A549 (cell line): ENCODE data around the gene RAB14. TPM values are rescaled to one million over a fixed set of nuclear protein-coding genes. Genes with fewer than 3 reads are reported as not detected.

Experiments used
- ATAC-seq, 2 experiments: fragments of 200-7000 bp in 1 of 2; fragments of >200 bp in 1 of 2; cut with Nextera tagmentation in 1 of 2; cut with Tn5 transposase in 1 of 2; 3 replicates each; pipeline versions ENCODE4 v1.8.0 to v1.9.1; 2018 to 2020; ENCODE audit warnings: mild to moderate bottlenecking in 1 of 2, moderate library complexity in 1 of 2
- CTCF ChIA-PET: fragments of 300-600 bp; sonication (Branson Sonifier 250); formaldehyde crosslinking; extraction: SDS; loops from one replicate; lab custom pipeline; 2021; ENCODE audit warnings: antibody characterized with exemption, inconsistent platforms; lab: Yijun Ruan, JAX
- POLR2A ChIA-PET: fragments of 350-600 bp; formaldehyde crosslinking; extraction: SDS; loops from one replicate; lab custom pipeline; 2021; ENCODE audit warnings: antibody characterized with exemption, inconsistent platforms; lab: Yijun Ruan, JAX
- DNase-seq, 2 experiments: peaks; one replicate each; pipeline versions ENCODE4 v3.0.0 to v3.0.0-alpha.2; 2011 to 2016; ENCODE audit warnings: low read depth in 1 of 2, low spot score in 1 of 2
- FAIRE-seq: peaks from 2 replicates; lab custom pipeline; 2011; peaks lifted over from hg19 to GRCh38; lab: Jason Lieb, UNC
- H3K27ac ChIP-seq, 2 experiments: fragments of >200 bp; sonication (Bioruptor Twin); formaldehyde crosslinking; 3 replicates each; pipeline ENCODE4 v1.5.1; 2016 to 2017
- H3K4me1 ChIP-seq: fragments of >200 bp; sonication (Bioruptor Twin); formaldehyde crosslinking; 3 replicates; pipeline ENCODE4 v1.6.1; 2016
- H3K4me2 ChIP-seq: fragments of >200 bp; sonication (Bioruptor Twin); formaldehyde crosslinking; 3 replicates; pipeline ENCODE4 v1.6.1; 2016
- H3K4me3 ChIP-seq: fragments of >200 bp; sonication (Bioruptor Twin); formaldehyde crosslinking; 3 replicates; pipeline ENCODE4 v1.5.1; 2016
- H3K9me3 ChIP-seq: fragments of >200 bp; sonication (Bioruptor Twin); formaldehyde crosslinking; 3 replicates; pipeline ENCODE4 v1.6.1; 2016
- CBX2 ChIP-seq: fragments of 200-600 bp; sonication (generic); IDR thresholded peaks from 2 replicates; pipeline ENCODE4 v1.6.1; 2016; ENCODE audit warnings: low read depth, mild to moderate bottlenecking, borderline replicate concordance
- CEBPB ChIP-seq, 2 experiments: fragments of >200 bp in 1 of 2; sonication (Bioruptor Twin) in 1 of 2; formaldehyde crosslinking in 1 of 2; IDR thresholded peaks; 2 replicates each; pipeline ENCODE4 v1.6.1; 2012 to 2016
- CHD4 ChIP-seq: fragments of 200-600 bp; sonication (generic); IDR thresholded peaks from 2 replicates; pipeline ENCODE4 v1.6.1; 2016; ENCODE audit warnings: antibody characterized with exemption, mild to moderate bottlenecking, borderline replicate concordance
- HES2 ChIP-seq: fragments of >200 bp; sonication (Bioruptor Twin); formaldehyde crosslinking; IDR thresholded peaks from 2 replicates; pipeline ENCODE4 v1.6.1; 2016
- HOXB5 ChIP-seq: fragments of 250-450 bp; sonication (Bioruptor Pico); IDR thresholded peaks from 2 replicates; pipeline ENCODE4 v1.5.0; 2020; ENCODE audit warnings: mild to moderate bottlenecking, moderate library complexity
- JUNB ChIP-seq: fragments of >200 bp; sonication (Bioruptor Twin); formaldehyde crosslinking; IDR thresholded peaks from 2 replicates; pipeline ENCODE4 v1.6.1; 2016
- KDM5A ChIP-seq: fragments of 200-600 bp; sonication (generic); IDR thresholded peaks from 2 replicates; pipeline ENCODE4 v1.6.1; 2016; ENCODE audit warnings: antibody characterized with exemption, mild to moderate bottlenecking
- MAFK ChIP-seq: fragments of 450-650 bp; IDR thresholded peaks from 2 replicates; pipeline ENCODE4 v1.6.1; 2014; ENCODE audit not compliant: partially characterized antibody
- MAZ ChIP-seq: fragments of 150-350 bp; IDR thresholded peaks from 2 replicates; pipeline ENCODE4 v1.6.1; 2014; ENCODE audit warnings: antibody characterized with exemption, low read depth, low read length, borderline replicate concordance
- NFE2L2 ChIP-seq: fragments of 150-350 bp; conservative IDR thresholded peaks from 2 replicates; pipeline ENCODE4 v1.6.1; 2014; ENCODE audit warnings: low read length
- SREBF2 ChIP-seq: fragments of 450-650 bp; IDR thresholded peaks from 2 replicates; pipeline ENCODE4 v1.6.1; 2014; ENCODE audit warnings: mild to moderate bottlenecking, moderate library complexity
- TFCP2L1 ChIP-seq: fragments of 250-450 bp; sonication (Bioruptor Pico); IDR thresholded peaks from 2 replicates; pipeline ENCODE4 v1.5.0; 2021; ENCODE audit warnings: mild to moderate bottlenecking
- TP53 ChIP-seq: fragments of 250-450 bp; sonication (Bioruptor Pico); IDR thresholded peaks from 2 replicates; pipeline ENCODE4 v1.5.0; 2021; ENCODE audit warnings: mild to moderate bottlenecking, moderate library complexity
- ZFP36 ChIP-seq: fragments of 450-650 bp; IDR thresholded peaks from 2 replicates; pipeline ENCODE4 v1.6.1; 2014; ENCODE audit warnings: borderline replicate concordance; ENCODE audit not compliant: partially characterized antibody
- ZNF302 ChIP-seq: fragments of 250-450 bp; sonication (Bioruptor Pico); IDR thresholded peaks from 2 replicates; pipeline ENCODE4 v1.9.0; 2021; ENCODE audit warnings: inconsistent platforms, mild to moderate bottlenecking, moderate library complexity
- WGBS: methylation state at CpG from one replicate; pipeline ENCODE4 v1.1.6; 2017; ENCODE audit errors: missing lambda C conversion rate; 5-methylcytosine and 5-hydroxymethylcytosine counted together
- polyA plus RNA-seq, 4 experiments: library from polyadenylated mRNA; depleted of rRNA in 3 of 4; stranded (reverse); fragments of >200 nt; fragmentation: RNase III in 1 of 4; extraction: RNeasy Plus Mini Kit Qiagen cat#74134 plus additional on column Dnase treatment in 1 of 4; gene quantifications; 2 replicates in 3 of 4; 3 replicates in 1 of 4; pipeline ENCODE4 v1.2.3, GENCODE V29; 2011 to 2017
- TF ChIP-seq, protein P1 (sequence below): fragments of 250-450 bp; sonication (Bioruptor Pico); IDR thresholded peaks from 2 replicates; pipeline ENCODE4 v1.5.0; 2021; ENCODE audit warnings: mild to moderate bottlenecking, moderate library complexity, borderline replicate concordance
- TF ChIP-seq, protein P2 (sequence below): IDR thresholded peaks from 2 replicates; pipeline ENCODE4 v1.6.1; 2012

RAB14 gene
- polyA plus RNA-seq, 2 of the 4 experiments (the other 2 are of a cell fraction), result 38.4 to 54.1 TPM

DNA sequence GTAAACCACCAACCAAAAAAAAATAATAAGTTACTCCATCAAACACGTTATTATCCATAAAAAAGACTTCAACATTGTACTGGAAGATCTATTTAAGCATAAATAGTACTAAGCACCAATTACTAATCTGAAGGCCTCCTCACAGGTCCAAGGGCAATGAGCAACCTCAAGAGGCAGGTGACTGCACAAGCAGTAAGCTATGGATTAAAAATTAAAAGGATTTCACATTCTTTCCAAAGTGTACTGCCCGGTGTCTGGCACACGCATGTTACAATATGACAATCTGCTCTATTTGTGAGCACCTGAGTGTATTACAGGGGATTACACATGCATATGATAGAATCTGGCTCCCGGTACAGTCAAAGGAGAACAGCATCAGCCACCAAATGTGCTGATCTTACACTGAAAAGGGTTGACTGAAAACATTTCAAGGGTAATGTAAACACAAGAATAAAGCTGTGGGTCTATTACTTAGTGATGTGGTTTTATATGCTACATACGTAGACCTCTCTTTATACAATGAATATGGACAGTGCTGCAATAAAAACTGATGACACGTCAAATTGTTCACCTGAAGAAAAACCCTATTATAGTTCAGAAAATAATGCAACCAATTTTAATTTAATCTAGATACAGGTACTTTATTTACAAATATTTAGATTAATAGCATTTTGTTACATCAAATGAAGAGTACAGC lies 22.8 kb downstream of the RAB14 start:
- Histone ChIP-seq H3K27ac (no peak overlapping the region), H3K4me2 (peak overlapping the region; percentile 51; the same call in 2 of the 3 replicates), H3K9me3 (no peaks in the 10 kb centered on the region), H3K4me3 (no peak overlapping the region), H3K4me1 (peaks cover 41% of the 10 kb centered on the region)
- no peak for FAIRE-seq
- WGBS, result 80% methylated on average over 6 of the region's 6 CpGs
- TF ChIP-seq ZFP36, result no peak
- peak; percentile 94 for TF ChIP-seq MAFK
- TF ChIP-seq, protein P1, sequence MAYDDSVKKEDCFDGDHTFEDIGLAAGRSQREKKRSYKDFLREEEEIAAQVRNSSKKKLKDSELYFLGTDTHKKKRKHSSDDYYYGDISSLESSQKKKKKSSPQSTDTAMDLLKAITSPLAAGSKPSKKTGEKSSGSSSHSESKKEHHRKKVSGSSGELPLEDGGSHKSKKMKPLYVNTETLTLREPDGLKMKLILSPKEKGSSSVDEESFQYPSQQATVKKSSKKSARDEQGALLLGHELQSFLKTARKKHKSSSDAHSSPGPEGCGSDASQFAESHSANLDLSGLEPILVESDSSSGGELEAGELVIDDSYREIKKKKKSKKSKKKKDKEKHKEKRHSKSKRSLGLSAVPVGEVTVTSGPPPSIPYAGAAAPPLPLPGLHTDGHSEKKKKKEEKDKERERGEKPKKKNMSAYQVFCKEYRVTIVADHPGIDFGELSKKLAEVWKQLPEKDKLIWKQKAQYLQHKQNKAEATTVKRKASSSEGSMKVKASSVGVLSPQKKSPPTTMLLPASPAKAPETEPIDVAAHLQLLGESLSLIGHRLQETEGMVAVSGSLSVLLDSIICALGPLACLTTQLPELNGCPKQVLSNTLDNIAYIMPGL (CRISPR knock-in tag), result no peak
- ATAC-seq, result no peak
- POLR2A ChIA-PET, result no interaction called here
- no peak for DNase-seq
- CTCF ChIA-PET, result interaction anchor here (0.8 to 1.1 kb wide), 2 partner anchors 10 to 34 kb away, joined by 3 to 4 read pairs; no protein-coding TSS in a partner anchor

GRCh38 chr9:121173501-121173900 lies 28.2 kb downstream of the RAB14 start:
- no peak overlapping the region for H3K4me2 ChIP-seq
- no peak for TF ChIP-seq HOXB5 (CRISPR knock-in tag)
- TF ChIP-seq MAFK, result no peak
- TF ChIP-seq, all 56 proteins: peak for 0
- 92% methylated on average over 7 of the region's 7 CpGs for WGBS
- CTCF ChIA-PET, result interaction anchor here (0.8 to 1.2 kb wide), 2 partner anchors 11 to 48 kb away, joined by 3 to 4 read pairs; no protein-coding TSS in a partner anchor
- Histone ChIP-seq H3K4me1 (peaks cover 1% of the 10 kb centered on the region; the same call in 1 of the 3 replicates), H3K4me3 (no peak overlapping the region), H3K27ac (no peak overlapping the region), H3K9me3 (no peaks in the 10 kb centered on the region)
- FAIRE-seq, result no peak
- ATAC-seq, result no peak
- POLR2A ChIA-PET, result interaction anchor here (1.1 kb wide), 1 partner anchor 28 kb away, joined by 3 read pairs; the partner anchor contains the start of gene RAB14
- no peak for DNase-seq

DNA sequence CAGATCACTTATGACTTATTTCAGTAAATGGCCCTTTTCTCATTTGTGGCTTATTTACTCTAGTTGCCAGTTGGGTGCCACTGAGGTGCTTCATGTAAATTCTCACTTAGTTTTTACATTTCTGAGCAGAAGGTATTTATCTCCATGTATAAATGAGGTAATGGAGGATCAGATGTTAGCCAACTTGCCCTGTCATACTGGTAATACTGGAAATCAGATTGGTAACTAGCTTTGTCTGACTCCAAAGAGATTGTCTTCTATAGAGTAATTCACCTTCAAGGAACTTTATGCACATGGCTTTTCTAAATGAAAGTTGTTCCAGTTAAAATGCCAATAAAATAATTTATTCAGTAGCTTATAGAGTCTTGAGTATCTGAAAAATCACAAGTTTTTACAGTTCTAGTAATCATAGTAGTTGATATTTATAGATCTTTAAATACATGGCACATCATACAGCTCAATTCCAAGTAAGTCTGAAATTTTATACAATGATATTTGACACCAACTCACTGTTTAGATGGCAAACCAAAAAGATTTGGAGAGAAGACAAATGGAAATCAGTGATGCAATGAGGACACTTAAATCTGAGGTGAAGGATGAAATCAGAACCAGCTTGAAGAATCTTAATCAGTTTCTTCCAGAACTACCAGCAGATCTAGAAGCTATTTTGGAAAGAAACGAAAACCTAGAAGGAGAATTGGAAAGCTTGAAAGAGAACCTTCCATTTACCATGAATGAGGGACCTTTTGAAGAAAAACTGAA lies 28.8 kb downstream of the RAB14 start:
- Histone ChIP-seq H3K4me2 (no peak overlapping the region), H3K9me3 (no peaks in the 10 kb centered on the region)
- no peak for DNase-seq
- TF ChIP-seq MAZ, result no peak
- TF ChIP-seq CBX2, result no peak
- no peak for TF ChIP-seq CHD4
- TF ChIP-seq HES2, result no peak
- TF ChIP-seq, protein P2, sequence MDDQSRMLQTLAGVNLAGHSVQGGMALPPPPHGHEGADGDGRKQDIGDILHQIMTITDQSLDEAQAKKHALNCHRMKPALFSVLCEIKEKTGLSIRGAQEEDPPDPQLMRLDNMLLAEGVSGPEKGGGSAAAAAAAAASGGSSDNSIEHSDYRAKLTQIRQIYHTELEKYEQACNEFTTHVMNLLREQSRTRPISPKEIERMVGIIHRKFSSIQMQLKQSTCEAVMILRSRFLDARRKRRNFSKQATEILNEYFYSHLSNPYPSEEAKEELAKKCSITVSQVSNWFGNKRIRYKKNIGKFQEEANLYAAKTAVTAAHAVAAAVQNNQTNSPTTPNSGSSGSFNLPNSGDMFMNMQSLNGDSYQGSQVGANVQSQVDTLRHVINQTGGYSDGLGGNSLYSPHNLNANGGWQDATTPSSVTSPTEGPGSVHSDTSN, result no peak
- TF ChIP-seq KDM5A, result no peak
- no peak for TF ChIP-seq TP53 (CRISPR knock-in tag)
- TF ChIP-seq SREBF2, result no peak
- no peak for TF ChIP-seq JUNB
- no peak for TF ChIP-seq TFCP2L1 (CRISPR knock-in tag)
- TF ChIP-seq CEBPB (IDR thresholded peaks at IDR 0.05), result no peak
- TF ChIP-seq ZNF302 (CRISPR knock-in tag), result no peak
- no peak for TF ChIP-seq NFE2L2
- TF ChIP-seq, all 56 proteins: peak for 0
- Histone ChIP-seq H3K4me1 (no peaks in the 10 kb centered on the region), H3K27ac (no peak overlapping the region), H3K4me3 (no peak overlapping the region)
- ATAC-seq, result no peak
- WGBS, result 88% methylated on average over 1 of the region's 1 CpG
- ChIA-PET POLR2A (interaction anchor here (1.1 kb wide), 1 partner anchor 29 kb away, joined by 3 read pairs; the partner anchor contains the start of gene RAB14), CTCF (interaction anchor here (0.8 to 1.2 kb wide), 2 partner anchors 11 to 47 kb away, joined by 3 to 4 read pairs; no protein-coding TSS in a partner anchor)
- FAIRE-seq, result no peak
